Measurements from ENCODE around the gene PLEKHO1.
A peak's percentile ranks its signal among the peaks of the same experiment; 100 is the strongest.

- peak in 1 of 2 donors; percentile 57 for TF ChIP-seq POLR2A (IDR thresholded peaks at IDR 0.05)
- TF ChIP-seq, protein P1, sequence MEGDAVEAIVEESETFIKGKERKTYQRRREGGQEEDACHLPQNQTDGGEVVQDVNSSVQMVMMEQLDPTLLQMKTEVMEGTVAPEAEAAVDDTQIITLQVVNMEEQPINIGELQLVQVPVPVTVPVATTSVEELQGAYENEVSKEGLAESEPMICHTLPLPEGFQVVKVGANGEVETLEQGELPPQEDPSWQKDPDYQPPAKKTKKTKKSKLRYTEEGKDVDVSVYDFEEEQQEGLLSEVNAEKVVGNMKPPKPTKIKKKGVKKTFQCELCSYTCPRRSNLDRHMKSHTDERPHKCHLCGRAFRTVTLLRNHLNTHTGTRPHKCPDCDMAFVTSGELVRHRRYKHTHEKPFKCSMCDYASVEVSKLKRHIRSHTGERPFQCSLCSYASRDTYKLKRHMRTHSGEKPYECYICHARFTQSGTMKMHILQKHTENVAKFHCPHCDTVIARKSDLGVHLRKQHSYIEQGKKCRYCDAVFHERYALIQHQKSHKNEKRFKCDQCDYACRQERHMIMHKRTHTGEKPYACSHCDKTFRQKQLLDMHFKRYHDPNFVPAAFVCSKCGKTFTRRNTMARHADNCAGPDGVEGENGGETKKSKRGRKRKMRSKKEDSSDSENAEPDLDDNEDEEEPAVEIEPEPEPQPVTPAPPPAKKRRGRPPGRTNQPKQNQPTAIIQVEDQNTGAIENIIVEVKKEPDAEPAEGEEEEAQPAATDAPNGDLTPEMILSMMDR (IDR thresholded peaks at IDR 0.05) = no peak
Observed at GRCh38 chr1:150151291-150152181, 1.8 kb downstream of the PLEKHO1 start.

All from adrenal gland (tissue), 5 donors.